ENCODE results near the gene SAXO1.
"Not testable (repeated sequence)": the region's sequence is repeated elsewhere in the genome, so short reads cannot be mapped to it uniquely, and the experiment has no call there.

SAXO1 gene

DNA sequence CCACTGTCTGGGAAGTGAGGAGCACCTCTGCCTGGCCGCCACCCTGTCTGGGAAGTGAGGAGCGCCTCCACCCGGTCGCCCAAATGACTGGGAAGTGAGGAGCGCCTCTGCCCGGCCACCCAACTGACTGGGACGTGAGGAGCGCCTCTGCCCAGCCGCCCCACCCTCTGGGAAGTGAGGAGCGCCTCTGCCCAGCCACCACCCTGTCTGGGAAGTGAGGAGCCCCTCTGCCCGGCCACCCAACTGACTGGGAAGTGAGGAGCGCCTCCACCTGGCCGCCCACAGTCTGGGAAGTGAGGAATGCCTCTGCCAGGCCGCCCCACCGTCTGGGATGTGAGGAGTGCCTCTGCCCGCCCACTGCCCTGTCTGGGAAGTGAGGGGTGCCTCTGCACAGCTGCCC, 32.9 kb downstream of the SAXO1 start:
- TF ChIP-seq, protein P1, sequence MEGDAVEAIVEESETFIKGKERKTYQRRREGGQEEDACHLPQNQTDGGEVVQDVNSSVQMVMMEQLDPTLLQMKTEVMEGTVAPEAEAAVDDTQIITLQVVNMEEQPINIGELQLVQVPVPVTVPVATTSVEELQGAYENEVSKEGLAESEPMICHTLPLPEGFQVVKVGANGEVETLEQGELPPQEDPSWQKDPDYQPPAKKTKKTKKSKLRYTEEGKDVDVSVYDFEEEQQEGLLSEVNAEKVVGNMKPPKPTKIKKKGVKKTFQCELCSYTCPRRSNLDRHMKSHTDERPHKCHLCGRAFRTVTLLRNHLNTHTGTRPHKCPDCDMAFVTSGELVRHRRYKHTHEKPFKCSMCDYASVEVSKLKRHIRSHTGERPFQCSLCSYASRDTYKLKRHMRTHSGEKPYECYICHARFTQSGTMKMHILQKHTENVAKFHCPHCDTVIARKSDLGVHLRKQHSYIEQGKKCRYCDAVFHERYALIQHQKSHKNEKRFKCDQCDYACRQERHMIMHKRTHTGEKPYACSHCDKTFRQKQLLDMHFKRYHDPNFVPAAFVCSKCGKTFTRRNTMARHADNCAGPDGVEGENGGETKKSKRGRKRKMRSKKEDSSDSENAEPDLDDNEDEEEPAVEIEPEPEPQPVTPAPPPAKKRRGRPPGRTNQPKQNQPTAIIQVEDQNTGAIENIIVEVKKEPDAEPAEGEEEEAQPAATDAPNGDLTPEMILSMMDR (IDR thresholded peaks at IDR 0.05; ENCODE audit: low read depth, low read length, missing control alignments), result no peak
- no peak overlapping the region for H3K4me3 ChIP-seq (replicated peaks; ENCODE audit: low read depth, low read length)
- DNase-seq (ENCODE audit: extremely low read depth, low read depth), result no peak

GRCh38 chr9:18999173-18999785, 33.7 kb downstream of the SAXO1 start:
- H3K4me3 ChIP-seq (replicated peaks; ENCODE audit: low read depth, low read length), result no peak overlapping the region
- TF ChIP-seq, protein P1 (IDR thresholded peaks at IDR 0.05; ENCODE audit: low read depth, low read length, missing control alignments), result no peak
- DNase-seq (ENCODE audit: extremely low read depth, low read depth), result no peak

DNA sequence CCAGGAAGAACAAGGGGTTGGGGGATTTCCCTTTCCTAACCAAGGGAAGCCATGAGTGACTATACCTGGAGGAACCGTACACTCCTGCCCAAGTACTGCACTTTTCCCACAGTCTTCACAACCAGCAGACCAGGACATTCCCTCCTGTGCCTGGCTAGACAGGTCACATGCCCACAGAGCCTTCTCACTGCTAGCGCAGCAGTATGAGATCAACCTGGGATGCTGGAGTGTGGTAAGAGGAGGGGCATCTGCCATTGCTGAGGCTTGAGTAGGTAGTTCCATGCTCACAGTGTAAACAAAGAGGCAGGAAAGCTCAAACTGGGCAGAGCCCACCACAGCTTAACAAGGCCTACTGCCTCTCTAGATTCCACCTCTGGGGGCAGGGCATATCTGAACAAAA, 35.9 kb downstream of the SAXO1 start:
- DNase-seq (ENCODE audit: extremely low read depth, low read depth), result no peak
- TF ChIP-seq, protein P1 (IDR thresholded peaks at IDR 0.05; ENCODE audit: low read depth, low read length, missing control alignments), result no peak
- no peak overlapping the region for H3K4me3 ChIP-seq (replicated peaks; ENCODE audit: low read depth, low read length)

DNA sequence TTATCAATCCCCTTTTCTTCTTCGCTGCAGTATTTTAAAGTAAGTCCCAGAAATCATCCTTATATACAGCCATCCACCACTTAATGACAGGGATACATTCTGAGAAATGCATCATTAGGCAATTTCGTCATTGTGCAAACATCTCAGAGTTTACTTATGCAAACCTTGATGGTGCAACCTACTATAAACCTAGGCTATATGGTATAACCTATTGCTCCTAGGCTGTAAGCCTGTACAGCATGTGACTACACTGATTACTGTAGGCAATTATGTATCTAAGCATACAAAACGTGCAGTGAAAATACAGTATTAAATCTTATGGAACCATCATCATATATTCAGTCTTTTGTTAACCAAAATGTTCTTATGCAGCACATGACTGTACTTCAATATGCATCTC, 36.8 kb downstream of the SAXO1 start:
- TF ChIP-seq, protein P1 (IDR thresholded peaks at IDR 0.05; ENCODE audit: low read depth, low read length, missing control alignments), result no peak
- no peak for DNase-seq (ENCODE audit: extremely low read depth, low read depth)

DNA sequence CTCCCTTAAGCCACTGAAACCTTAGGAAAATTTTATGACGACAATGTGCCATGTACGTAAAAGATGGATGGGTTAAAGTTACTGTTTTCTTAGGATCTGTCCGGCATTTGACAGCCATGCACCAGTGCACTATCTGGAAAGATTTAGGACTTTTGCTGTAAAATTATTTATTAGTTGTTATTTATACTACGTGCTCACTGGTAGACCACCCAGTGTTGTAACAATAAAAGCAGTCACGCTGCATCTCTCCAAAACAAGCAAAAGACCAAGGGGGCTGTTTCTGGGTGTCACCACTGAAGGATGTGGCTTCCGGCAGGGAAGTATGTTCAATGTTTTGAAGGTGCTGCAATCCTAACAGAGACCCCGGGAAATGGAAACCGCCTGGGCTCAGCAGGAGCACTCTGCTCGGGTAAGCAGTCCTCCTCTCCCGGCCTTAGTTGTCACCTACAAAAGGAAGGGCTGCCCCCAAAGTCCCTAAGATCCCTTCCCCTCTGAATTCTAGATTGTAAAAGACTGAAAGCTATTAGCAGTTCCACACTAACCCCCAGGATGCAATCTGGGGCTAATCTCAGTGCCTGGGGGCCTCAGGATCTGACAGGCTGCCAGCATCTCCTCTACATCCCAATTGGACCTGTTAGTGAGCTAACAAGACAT, 38.6 kb downstream of the SAXO1 start:
- no peak overlapping the region for H3K4me3 ChIP-seq (replicated peaks; ENCODE audit: low read depth, low read length)
- TF ChIP-seq, protein P1 (IDR thresholded peaks at IDR 0.05; ENCODE audit: low read depth, low read length, missing control alignments), result no peak
- DNase-seq (ENCODE audit: extremely low read depth, low read depth), result no peak

More for the DNA sequence above, 36.8 kb downstream of the SAXO1 start:
- no peak overlapping the region for H3K4me3 ChIP-seq (replicated peaks; ENCODE audit: low read depth, low read length)

GRCh38 chr9:18991197-18991596, 41.8 kb downstream of the SAXO1 start:
- H3K4me3 ChIP-seq (replicated peaks; ENCODE audit: low read depth, low read length); DNase-seq (ENCODE audit: extremely low read depth, low read depth): not testable (repeated sequence)

GRCh38 chr9:18990494-18990893, 42.5 kb downstream of the SAXO1 start:
- no peak overlapping the region for H3K4me3 ChIP-seq (replicated peaks; ENCODE audit: low read depth, low read length)

More at GRCh38 chr9:18990494-18990893, 42.5 kb downstream of the SAXO1 start:
- TF ChIP-seq, protein P1 (IDR thresholded peaks at IDR 0.05; ENCODE audit: low read depth, low read length, missing control alignments), result no peak
- DNase-seq (ENCODE audit: extremely low read depth, low read depth), result no peak
